ENCODE measurements around the gene FOSL2. TPM values are rescaled to one million over a fixed set of nuclear protein-coding genes. Genes with fewer than 3 reads are reported as not detected.

The FOSL2 gene
- total RNA-seq, 1 experiment from 2014 or later, result 141 TPM

- no peak overlapping the region for H3K27ac Mint-ChIP-seq (ENCODE audit: low read depth, unreplicated experiment)
- intact Hi-C loops (cut with micrococcal nuclease), result no loop called here
- peaks cover 5% of the 10 kb centered on the region for H3K4me1 Mint-ChIP-seq (ENCODE audit: insufficient read depth, unreplicated experiment)
- DNase-seq (ENCODE audit: unreplicated experiment), result no peak
- no peaks in the 10 kb centered on the region for H3K9me3 Mint-ChIP-seq (ENCODE audit: unreplicated experiment)
- no peaks in the 10 kb centered on the region for H3K27me3 Mint-ChIP-seq (ENCODE audit: insufficient read depth, unreplicated experiment)
- H3K36me3 Mint-ChIP-seq (ENCODE audit: insufficient read depth, unreplicated experiment), result no peaks in the 10 kb centered on the region
- ChIA-PET CTCF (no interaction called here), POLR2A (interaction anchor here (1.0 kb wide), 1 partner anchor 20 kb away, joined by 3 read pairs; no protein-coding TSS in a partner anchor)
- no peak for TF ChIP-seq CTCF (IDR thresholded peaks at IDR 0.05; ENCODE audit: unreplicated experiment)
- BruUV-seq (replicated peaks), result no TSS peak
- H3K4me3 Mint-ChIP-seq (ENCODE audit: unreplicated experiment), result no peak overlapping the region
Observed at GRCh38 chr2:28344756-28345373, 47.8 kb upstream of the FOSL2 start.

- peaks cover 5% of the 10 kb centered on the region for H3K4me1 Mint-ChIP-seq (ENCODE audit: insufficient read depth, unreplicated experiment)
- no peaks in the 10 kb centered on the region for H3K27me3 Mint-ChIP-seq (ENCODE audit: insufficient read depth, unreplicated experiment)
- H3K27ac Mint-ChIP-seq (ENCODE audit: low read depth, unreplicated experiment), result no peak overlapping the region
- CTCF ChIA-PET, result no interaction called here
- no peak for TF ChIP-seq CTCF (IDR thresholded peaks at IDR 0.05; ENCODE audit: unreplicated experiment)
- no peaks in the 10 kb centered on the region for H3K9me3 Mint-ChIP-seq (ENCODE audit: unreplicated experiment)
- no TSS peak for BruUV-seq (replicated peaks)
- DNase-seq (ENCODE audit: unreplicated experiment), result no peak
- intact Hi-C loops (cut with micrococcal nuclease), result no loop called here
- H3K4me3 Mint-ChIP-seq (ENCODE audit: unreplicated experiment), result no peak overlapping the region
- H3K36me3 Mint-ChIP-seq (ENCODE audit: insufficient read depth, unreplicated experiment), result no peaks in the 10 kb centered on the region
- POLR2A ChIA-PET, result no interaction called here
Observed at GRCh38 chr2:28345619-28346018, 47.0 kb upstream of the FOSL2 start.

GRCh38 chr2:28346587-28346986 is 46.1 kb upstream of the FOSL2 start:
- no peaks in the 10 kb centered on the region for H3K36me3 Mint-ChIP-seq (ENCODE audit: insufficient read depth, unreplicated experiment)
- no peak overlapping the region for H3K27ac Mint-ChIP-seq (ENCODE audit: low read depth, unreplicated experiment)
- intact Hi-C loops (cut with micrococcal nuclease), result no loop called here
- no peaks in the 10 kb centered on the region for H3K27me3 Mint-ChIP-seq (ENCODE audit: insufficient read depth, unreplicated experiment)
- no peaks in the 10 kb centered on the region for H3K4me1 Mint-ChIP-seq (ENCODE audit: insufficient read depth, unreplicated experiment)
- CTCF ChIA-PET, result no interaction called here
- DNase-seq (ENCODE audit: unreplicated experiment), result no peak
- POLR2A ChIA-PET, result no interaction called here
- no TSS peak for BruUV-seq (replicated peaks)
- H3K4me3 Mint-ChIP-seq (ENCODE audit: unreplicated experiment), result no peak overlapping the region
- TF ChIP-seq CTCF (IDR thresholded peaks at IDR 0.05; ENCODE audit: unreplicated experiment), result no peak
- no peaks in the 10 kb centered on the region for H3K9me3 Mint-ChIP-seq (ENCODE audit: unreplicated experiment)

- no peak for TF ChIP-seq CTCF (IDR thresholded peaks at IDR 0.05; ENCODE audit: unreplicated experiment)
- Mint-ChIP-seq H3K4me1 (ENCODE audit: insufficient read depth, unreplicated experiment) (no peaks in the 10 kb centered on the region), H3K4me3 (ENCODE audit: unreplicated experiment) (no peak overlapping the region), H3K9me3 (ENCODE audit: unreplicated experiment) (no peaks in the 10 kb centered on the region), H3K27ac (ENCODE audit: low read depth, unreplicated experiment) (no peak overlapping the region), H3K27me3 (ENCODE audit: insufficient read depth, unreplicated experiment) (no peaks in the 10 kb centered on the region), H3K36me3 (ENCODE audit: insufficient read depth, unreplicated experiment) (no peaks in the 10 kb centered on the region)
- POLR2A ChIA-PET, result no interaction called here
- intact Hi-C loops (cut with micrococcal nuclease), result no loop called here
- BruUV-seq (replicated peaks), result no TSS peak
- DNase-seq (ENCODE audit: unreplicated experiment), result no peak
- CTCF ChIA-PET, result no interaction called here
Observed at GRCh38 chr2:28347193-28347592, 45.5 kb upstream of the FOSL2 start.

Data from MCF 10A (cell line).